ENCODE measurements around the gene OLAH.

DNA sequence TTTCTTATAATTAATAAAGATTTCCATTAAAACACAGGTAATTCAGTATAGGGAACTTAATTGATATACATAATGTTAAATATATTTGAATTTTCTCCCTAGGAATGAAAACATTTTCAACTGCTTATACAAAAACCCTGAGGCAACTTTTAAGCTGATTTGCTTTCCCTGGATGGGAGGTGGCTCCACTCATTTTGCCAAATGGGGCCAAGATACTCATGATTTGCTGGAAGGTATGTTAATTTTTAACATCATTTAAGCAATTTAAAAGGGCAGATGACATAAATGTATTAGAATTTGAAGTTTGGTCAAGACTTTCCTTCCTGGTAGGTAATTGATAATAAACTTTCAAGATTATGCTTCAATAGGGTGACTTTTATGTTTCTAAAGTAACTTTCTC, 5.8 kb downstream of the OLAH start:
- TF ChIP-seq, protein P1, sequence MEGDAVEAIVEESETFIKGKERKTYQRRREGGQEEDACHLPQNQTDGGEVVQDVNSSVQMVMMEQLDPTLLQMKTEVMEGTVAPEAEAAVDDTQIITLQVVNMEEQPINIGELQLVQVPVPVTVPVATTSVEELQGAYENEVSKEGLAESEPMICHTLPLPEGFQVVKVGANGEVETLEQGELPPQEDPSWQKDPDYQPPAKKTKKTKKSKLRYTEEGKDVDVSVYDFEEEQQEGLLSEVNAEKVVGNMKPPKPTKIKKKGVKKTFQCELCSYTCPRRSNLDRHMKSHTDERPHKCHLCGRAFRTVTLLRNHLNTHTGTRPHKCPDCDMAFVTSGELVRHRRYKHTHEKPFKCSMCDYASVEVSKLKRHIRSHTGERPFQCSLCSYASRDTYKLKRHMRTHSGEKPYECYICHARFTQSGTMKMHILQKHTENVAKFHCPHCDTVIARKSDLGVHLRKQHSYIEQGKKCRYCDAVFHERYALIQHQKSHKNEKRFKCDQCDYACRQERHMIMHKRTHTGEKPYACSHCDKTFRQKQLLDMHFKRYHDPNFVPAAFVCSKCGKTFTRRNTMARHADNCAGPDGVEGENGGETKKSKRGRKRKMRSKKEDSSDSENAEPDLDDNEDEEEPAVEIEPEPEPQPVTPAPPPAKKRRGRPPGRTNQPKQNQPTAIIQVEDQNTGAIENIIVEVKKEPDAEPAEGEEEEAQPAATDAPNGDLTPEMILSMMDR (optimal IDR thresholded peaks at IDR 0.05 in 1 of 3, IDR thresholded peaks at IDR 0.05 in 1 of 3, conservative IDR thresholded peaks at IDR 0.05 in 1 of 3; ENCODE audit: extremely low read depth in 1 of 3, insufficient read depth in 2 of 3, low read length in 3 of 3): no peak
- TF ChIP-seq EZH2 (IDR thresholded peaks at IDR 0.05; ENCODE audit: low read length): no peak

Data from keratinocyte (primary cell).